Liver (tissue), 9 donors: ENCODE data around the gene SNX18. TPM values are rescaled to one million over a fixed set of nuclear protein-coding genes. Genes with fewer than 3 reads are reported as not detected.

Experiments
- DNase-seq: peaks from one replicate; pipeline ENCODE4 v3.0.0-alpha.2; 2017; ENCODE audit warnings: low spot score
- H3K27ac ChIP-seq, 2 donors: one replicate each; pipeline ENCODE4 v1.7.0; 2013; ENCODE audit warnings: inconsistent platforms in 2 of 2, low read length in 2 of 2, control low read depth in 1 of 2, low read depth in 1 of 2, mild to moderate bottlenecking in 1 of 2
- H3K27me3 ChIP-seq, 4 donors: one replicate each; pipeline versions ENCODE4 v1.6.1 to v1.7.0; 2013; ENCODE audit warnings: low read length in 3 of 4, inconsistent platforms in 1 of 4, mild to moderate bottlenecking in 1 of 4, moderate library complexity in 1 of 4; ENCODE audit not compliant: control insufficient read depth in 4 of 4, insufficient read depth in 4 of 4
- H3K36me3 ChIP-seq, 4 donors: one replicate each; pipeline versions ENCODE4 v1.6.1 to v1.7.0; 2013; ENCODE audit warnings: low read length in 3 of 4, mild to moderate bottlenecking in 3 of 4, low read depth in 1 of 4, moderate library complexity in 1 of 4; ENCODE audit not compliant: control insufficient read depth in 4 of 4, insufficient read depth in 3 of 4
- H3K4me1 ChIP-seq, 4 donors: one replicate each; pipeline versions ENCODE4 v1.6.1 to v1.7.0; 2013; ENCODE audit warnings: low read length in 3 of 4, mild to moderate bottlenecking in 3 of 4, moderate library complexity in 1 of 4; ENCODE audit not compliant: control insufficient read depth in 4 of 4, insufficient read depth in 4 of 4
- H3K4me3 ChIP-seq, 3 donors: one replicate each; pipeline versions ENCODE4 v1.6.1 to v1.7.0; 2013; ENCODE audit warnings: low read length in 3 of 3, control low read depth in 1 of 3, low read depth in 1 of 3, mild to moderate bottlenecking in 1 of 3
- H3K9ac ChIP-seq, 2 donors: one replicate each; pipeline ENCODE4 v1.7.0; 2013; ENCODE audit warnings: low read length in 2 of 2, mild to moderate bottlenecking in 2 of 2, moderate library complexity in 2 of 2, control low read depth in 1 of 2, low read depth in 1 of 2
- H3K9me3 ChIP-seq, 4 donors: one replicate each; pipeline versions ENCODE4 v1.6.1 to v1.7.0; 2013; ENCODE audit warnings: low read length in 3 of 4; ENCODE audit not compliant: control insufficient read depth in 4 of 4
- ATF3 ChIP-seq: IDR thresholded peaks from 2 replicates; pipeline ENCODE4 v1.6.1; 2016; ENCODE audit warnings: antibody characterized with exemption
- CTCF ChIP-seq: fragments of 150-350 bp; IDR thresholded peaks from 2 replicates; pipeline ENCODE4 v1.5.1; 2017; ENCODE audit warnings: improper control_type of control experiment, low read depth, low read length; ENCODE audit not compliant: missing input control
- FOXA1 ChIP-seq: IDR thresholded peaks from 2 replicates; pipeline ENCODE4 v1.6.1; 2016; ENCODE audit warnings: antibody characterized with exemption
- FOXA2 ChIP-seq: IDR thresholded peaks from 2 replicates; pipeline ENCODE4 v1.6.1; 2016; ENCODE audit warnings: antibody characterized with exemption
- GABPA ChIP-seq, 2 donors: IDR thresholded peaks in 1 of 2; conservative IDR thresholded peaks in 1 of 2; 2 replicates each; pipeline ENCODE4 v1.6.1; 2016; ENCODE audit warnings: antibody characterized with exemption in 2 of 2, mild to moderate bottlenecking in 1 of 2, moderate library complexity in 1 of 2
- HNF4A ChIP-seq, 2 donors: conservative IDR thresholded peaks; 2 replicates each; pipeline ENCODE4 v1.6.1; 2016; ENCODE audit warnings: antibody characterized with exemption in 2 of 2, mild to moderate bottlenecking in 2 of 2
- JUND ChIP-seq, 2 donors: IDR thresholded peaks; 2 replicates each; pipeline ENCODE4 v1.6.1; 2016; ENCODE audit warnings: antibody characterized with exemption in 2 of 2
- MAX ChIP-seq: IDR thresholded peaks from 2 replicates; pipeline ENCODE4 v1.6.1; 2016; ENCODE audit warnings: antibody characterized with exemption
- NR2F2 ChIP-seq: IDR thresholded peaks from 2 replicates; pipeline ENCODE4 v1.6.1; 2016; ENCODE audit warnings: antibody characterized with exemption
- RAD21 ChIP-seq, 2 donors: IDR thresholded peaks; 2 replicates each; pipeline ENCODE4 v1.6.1; 2016; ENCODE audit warnings: antibody characterized with exemption in 2 of 2, mild to moderate bottlenecking in 2 of 2
- REST ChIP-seq: IDR thresholded peaks from 2 replicates; pipeline ENCODE4 v1.6.1; 2016; ENCODE audit warnings: antibody characterized with exemption, mild to moderate bottlenecking
- RXRA ChIP-seq, 2 donors: IDR thresholded peaks; 2 replicates each; pipeline ENCODE4 v1.6.1; 2017 to 2018; ENCODE audit warnings: antibody characterized with exemption in 2 of 2, mild to moderate bottlenecking in 1 of 2
- TAF1 ChIP-seq: conservative IDR thresholded peaks from 2 replicates; pipeline ENCODE4 v1.6.1; 2016; ENCODE audit warnings: antibody characterized with exemption, mild to moderate bottlenecking
- YY1 ChIP-seq: IDR thresholded peaks from 2 replicates; pipeline ENCODE4 v1.6.1; 2016; ENCODE audit warnings: antibody characterized with exemption, mild to moderate bottlenecking
- ZBTB33 ChIP-seq: IDR thresholded peaks from 2 replicates; pipeline ENCODE4 v1.6.1; 2016; ENCODE audit warnings: antibody characterized with exemption
- WGBS: extraction: QIAGEN DNeasy Blood & Tissue Kit; methylation state at CpG from one replicate; pipeline ENCODE4 v1.1.7; 2013; 5-methylcytosine and 5-hydroxymethylcytosine counted together
- polyA plus RNA-seq, 2 donors: library from polyadenylated mRNA; stranded (reverse) in 1 of 2; unstranded in 1 of 2; fragments of 200-250 nt in 1 of 2; fragments of >200 nt in 1 of 2; fragmentation: Nextera tagmentation in 1 of 2; extraction: Ambion mirVana in 1 of 2; gene quantifications; one replicate each; pipeline versions ENCODE4 v1.2.1 to v1.2.3, GENCODE V29; 2013 to 2015
- total RNA-seq, 2 donors: library from RNA; depleted of rRNA; stranded (reverse); fragments of >200 nt; gene quantifications; one replicate each; pipeline ENCODE4 v1.2.3, GENCODE V29; 2014
- donor health status: healthy.
- donor health status: healthy.
- donor health status: healthy.
- donor health status: healthy.
- donor health status: healthy.

SNX18 gene
- total and polyA plus RNA-seq, 4 donors, result 4.9 to 32.5 (median 12.6) TPM

- TF ChIP-seq ZBTB33, result no peak
- no peak for TF ChIP-seq FOXA1
These were observed 1.9 kb downstream of the SNX18 start (continued) for GRCh38 chr5:54519509-54519876.

- TF ChIP-seq CTCF, result no peak
- TF ChIP-seq RXRA (IDR thresholded peaks at IDR 0.05), result peak in 1 of 2 donors; percentile 14
- TF ChIP-seq MAX, result peak; percentile 13
- peak; percentile 13 to 36 for TF ChIP-seq RAD21 (IDR thresholded peaks at IDR 0.05)
- TF ChIP-seq FOXA2, result no peak
- Histone ChIP-seq H3K36me3 (no peaks in the 10 kb centered on the region), H3K4me1 (peaks cover 13 to 66% (median 45%) of the 10 kb centered on the region in 4 donors), H3K9ac (peak overlapping the region; percentile 4 to 69), H3K4me3 (peak overlapping the region; percentile 73 to 97 (median 86)), H3K27ac (peak overlapping the region; percentile 73 to 92), H3K9me3 (no peaks in the 10 kb centered on the region), H3K27me3 (no peaks in the 10 kb centered on the region)
- 29% methylated on average over 7 of the region's 7 CpGs for WGBS
- DNase-seq, result no peak
These were observed 2.9 kb downstream of the SNX18 start for GRCh38 chr5:54520438-54520846.

GRCh38 chr5:54520940-54521339 is 3.4 kb downstream of the SNX18 start:
- H3K9me3 ChIP-seq, result no peaks in the 10 kb centered on the region
- H3K4me3 ChIP-seq, result peak overlapping the region; percentile 73 to 97 (median 86)
- H3K36me3 ChIP-seq, result no peaks in the 10 kb centered on the region
- TF ChIP-seq JUND (IDR thresholded peaks at IDR 0.05), result no peak
- no peak for TF ChIP-seq HNF4A (conservative IDR thresholded peaks at IDR 0.05)
- peak in 1 of 2 donors; percentile 19 for TF ChIP-seq RXRA (IDR thresholded peaks at IDR 0.05)
- TF ChIP-seq YY1, result no peak
- no peak for TF ChIP-seq TAF1
- no peak for TF ChIP-seq NR2F2
- TF ChIP-seq CTCF, result no peak
- no peak for TF ChIP-seq GABPA (IDR thresholded peaks at IDR 0.05 in 1 of 2, conservative IDR thresholded peaks at IDR 0.05 in 1 of 2)
- TF ChIP-seq MAX, result no peak
- peak; percentile 35 for TF ChIP-seq REST
- TF ChIP-seq ATF3, result no peak
- no peak for TF ChIP-seq FOXA1
- TF ChIP-seq FOXA2, result no peak
- TF ChIP-seq ZBTB33, result no peak
- peaks cover 13 to 66% (median 46%) of the 10 kb centered on the region in 4 donors for H3K4me1 ChIP-seq
- DNase-seq, result no peak
- peak overlapping the region; percentile 4 to 60 for H3K9ac ChIP-seq
- H3K27me3 ChIP-seq, result no peaks in the 10 kb centered on the region
- WGBS, result 25% methylated on average over 2 of the region's 2 CpGs
- H3K27ac ChIP-seq, result peak overlapping the region; percentile 73 to 92
